GM19193 (cell line): ENCODE results near the gene DGKB.

Source experiments
- POLR2A ChIP-seq: IDR thresholded peaks from 4 replicates; pipeline ENCODE4 v1.6.1; 2011; ENCODE audit not compliant: insufficient read depth, insufficient read length; ENCODE audit errors: extremely low read depth

The DGKB gene

GRCh38 chr7:14888962-14889361 is 13.6 kb downstream of the DGKB start:
- no peak for TF ChIP-seq POLR2A

GRCh38 chr7:14886533-14886932 is 16.0 kb downstream of the DGKB start:
- no peak for TF ChIP-seq POLR2A

GRCh38 chr7:14875941-14876587 is 26.5 kb downstream of the DGKB start:
- TF ChIP-seq POLR2A = no peak

- no peak for TF ChIP-seq POLR2A
These were observed 30.7 kb downstream of the DGKB start for GRCh38 chr7:14871880-14872279.

- no peak for TF ChIP-seq POLR2A
These were observed 32.2 kb downstream of the DGKB start for GRCh38 chr7:14870394-14870793.

- no peak for TF ChIP-seq POLR2A
These were observed 33.6 kb downstream of the DGKB start for GRCh38 chr7:14868937-14869336.

GRCh38 chr7:14861456-14861855 is 41.1 kb downstream of the DGKB start:
- no peak for TF ChIP-seq POLR2A

GRCh38 chr7:14859267-14859666 is 43.3 kb downstream of the DGKB start:
- no peak for TF ChIP-seq POLR2A

GRCh38 chr7:14858866-14859265 is 43.7 kb downstream of the DGKB start:
- TF ChIP-seq POLR2A = no peak

GRCh38 chr7:14858410-14858809 is 44.1 kb downstream of the DGKB start:
- no peak for TF ChIP-seq POLR2A

- no peak for TF ChIP-seq POLR2A
These were observed 47.3 kb downstream of the DGKB start for GRCh38 chr7:14855033-14855794.

GRCh38 chr7:14854471-14854870 is 48.1 kb downstream of the DGKB start:
- TF ChIP-seq POLR2A = no peak

GRCh38 chr7:14851610-14852009 is 50.9 kb downstream of the DGKB start:
- TF ChIP-seq POLR2A = no peak

GRCh38 chr7:14850039-14850438 is 52.5 kb downstream of the DGKB start:
- no peak for TF ChIP-seq POLR2A

GRCh38 chr7:14846405-14846804 is 56.1 kb downstream of the DGKB start:
- no peak for TF ChIP-seq POLR2A

- no peak for TF ChIP-seq POLR2A
These were observed 58.8 kb downstream of the DGKB start for GRCh38 chr7:14843755-14844154.
